ENCODE measurements around the gene PNRC1.

Gene PNRC1

GRCh38 chr6:89131599-89131998, 51.0 kb downstream of the PNRC1 start:
- no peaks in the 10 kb centered on the region for H3K4me1 ChIP-seq (ENCODE audit: insufficient read depth, low read length)
- H3K36me3 ChIP-seq (ENCODE audit: insufficient read depth, low read length): no peaks in the 10 kb centered on the region
- peaks cover 6% of the 10 kb centered on the region for H3K9me3 ChIP-seq (ENCODE audit: low read length)
- H3K4me3 ChIP-seq (ENCODE audit: low read length): no peak overlapping the region
- H2AFZ ChIP-seq (ENCODE audit: low read depth, low read length): no peak overlapping the region
- H3K27me3 ChIP-seq (ENCODE audit: insufficient read depth, low read length): no peaks in the 10 kb centered on the region

- Histone ChIP-seq H3K4me1 (ENCODE audit: insufficient read depth, low read length) (no peaks in the 10 kb centered on the region), H3K4me3 (ENCODE audit: low read length) (no peak overlapping the region), H3K9me3 (ENCODE audit: low read length) (peaks cover 6% of the 10 kb centered on the region), H3K36me3 (ENCODE audit: insufficient read depth, low read length) (no peaks in the 10 kb centered on the region), H3K27me3 (ENCODE audit: insufficient read depth, low read length) (no peaks in the 10 kb centered on the region), H2AFZ (ENCODE audit: low read depth, low read length) (no peak overlapping the region)
These were observed 51.5 kb downstream of the PNRC1 start for GRCh38 chr6:89132057-89132456.

DNA sequence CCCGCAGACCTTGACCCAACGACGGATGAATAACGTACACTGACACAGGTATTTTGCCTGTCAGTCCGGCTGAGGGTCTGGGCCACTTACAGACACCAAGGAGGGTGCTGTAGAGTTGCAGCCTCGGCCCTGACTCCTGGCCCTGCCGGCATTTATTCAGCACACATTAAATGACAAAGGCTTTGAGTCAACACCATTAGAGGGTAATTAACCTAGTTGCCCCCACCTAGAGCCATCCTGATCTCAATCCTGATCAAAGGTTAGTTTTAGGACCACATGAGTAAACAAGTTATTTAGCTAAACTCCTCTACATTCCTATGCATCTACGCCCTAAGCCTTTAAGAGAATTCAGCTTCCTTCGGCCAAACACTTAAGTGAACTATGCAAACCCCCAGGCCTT, 53.4 kb downstream of the PNRC1 start:
- Histone ChIP-seq H3K9me3 (ENCODE audit: low read length) (peaks cover 3% of the 10 kb centered on the region), H3K27me3 (ENCODE audit: insufficient read depth, low read length) (no peaks in the 10 kb centered on the region), H3K4me3 (ENCODE audit: low read length) (no peak overlapping the region), H2AFZ (ENCODE audit: low read depth, low read length) (no peak overlapping the region), H3K4me1 (ENCODE audit: insufficient read depth, low read length) (no peaks in the 10 kb centered on the region), H3K36me3 (ENCODE audit: insufficient read depth, low read length) (no peaks in the 10 kb centered on the region)

DNA sequence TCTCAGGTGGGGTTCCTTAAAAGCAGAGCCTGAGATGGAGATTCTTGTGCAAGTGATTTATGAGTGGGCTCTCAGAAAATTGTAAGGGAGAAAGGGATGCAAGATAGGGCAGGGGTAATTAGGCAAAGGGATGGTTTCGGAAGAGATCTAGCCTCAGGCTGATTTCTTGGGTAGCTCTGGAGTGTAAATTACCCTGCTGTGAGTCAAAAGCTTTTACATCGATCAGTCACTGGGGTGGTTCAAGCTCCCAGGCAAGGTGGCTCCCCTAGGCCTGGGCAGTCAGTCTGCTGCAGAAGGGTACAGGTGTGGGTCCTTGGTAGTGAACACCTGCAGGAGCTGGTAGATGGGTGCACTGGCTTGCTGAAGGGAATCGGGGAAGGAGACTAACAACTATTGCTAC, 54.2 kb downstream of the PNRC1 start:
- Histone ChIP-seq H3K4me1 (ENCODE audit: insufficient read depth, low read length) (no peaks in the 10 kb centered on the region), H3K36me3 (ENCODE audit: insufficient read depth, low read length) (no peaks in the 10 kb centered on the region), H3K9me3 (ENCODE audit: low read length) (no peaks in the 10 kb centered on the region), H3K27me3 (ENCODE audit: insufficient read depth, low read length) (no peaks in the 10 kb centered on the region), H2AFZ (ENCODE audit: low read depth, low read length) (no peak overlapping the region), H3K4me3 (ENCODE audit: low read length) (no peak overlapping the region)
